PC-3 (cell line): ENCODE results near the gene EHD4.

Experiments
- CTCF ChIP-seq: fragments of 300-600 bp; sonication (generic); conservative IDR thresholded peaks from 2 replicates; pipeline ENCODE4 v1.5.1; 2017; ENCODE audit warnings: antibody characterized with exemption, low read depth, mild to moderate bottlenecking, low read length
- EZH2 ChIP-seq: fragments of 300-600 bp; sonication (generic); IDR thresholded peaks from one replicate; pipeline ENCODE4 v1.6.1; 2017; ENCODE audit warnings: antibody characterized with exemption, mild to moderate bottlenecking, low read length; ENCODE audit not compliant: unreplicated experiment
- EZH2phosphoT487 ChIP-seq: fragments of 300-600 bp; sonication (generic); IDR thresholded peaks from 2 replicates; pipeline ENCODE4 v1.6.1; 2018; ENCODE audit warnings: mild to moderate bottlenecking, antibody characterized with exemption, low read length, borderline replicate concordance

DNA sequence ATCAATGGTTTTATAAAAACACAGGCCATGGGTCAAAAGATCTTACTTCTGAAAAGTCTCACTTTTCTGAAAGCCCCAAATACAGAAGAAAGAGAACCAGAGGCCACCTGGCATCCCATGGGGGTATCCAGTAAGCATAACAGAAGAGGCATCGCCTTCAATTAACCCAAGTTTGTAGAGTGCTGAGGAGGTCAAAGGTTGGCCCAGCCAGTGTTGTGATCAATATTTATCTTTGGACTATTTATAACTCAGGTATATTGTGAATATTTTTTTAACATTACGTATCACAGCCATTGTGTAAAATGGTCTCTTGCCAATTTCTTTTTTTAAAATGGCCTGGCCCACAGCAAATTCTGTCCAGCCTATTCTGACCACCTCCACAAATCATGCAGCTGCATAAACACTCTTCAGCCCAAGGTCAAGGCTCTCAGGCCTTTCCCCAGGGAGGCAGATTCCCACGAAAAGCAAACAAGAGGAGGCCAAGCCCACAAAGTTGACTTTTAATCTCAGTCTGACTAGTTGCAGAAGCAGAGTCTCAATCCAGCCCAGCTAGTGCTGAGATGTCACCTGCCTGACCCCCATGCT is 52.3 kb downstream of the EHD4 start:
- no peak for TF ChIP-seq CTCF
- TF ChIP-seq EZH2 = no peak
- no peak for TF ChIP-seq EZH2phosphoT487
